OCI-LY3 (cell line): Measurements from ENCODE around the gene ELAVL4.

ENCODE experiments used
- H2AFZ ChIP-seq: fragments of 200-600, 300-600 bp; shearing (Covaris generic); 2 replicates; pipeline ENCODE4 v1.6.0; 2014; ENCODE audit warnings: antibody characterized with exemption, low read depth, low read length
- H3K27ac ChIP-seq: fragments of 200-600, 300-600 bp; sonication (generic); 2 replicates; pipeline ENCODE4 v1.5.1; 2014; ENCODE audit warnings: mild to moderate bottlenecking, low read length, moderate library complexity, mixed read lengths
- H3K27me3 ChIP-seq: fragments of 200-600, 300-600 bp; sonication (generic); 2 replicates; pipeline ENCODE4 v1.6.1; 2014; ENCODE audit warnings: low read depth, low read length, mixed read lengths
- H3K36me3 ChIP-seq: fragments of 200-600, 300-600 bp; sonication (generic); replicated peaks from 2 replicates; pipeline ENCODE3; 2014; ENCODE audit warnings: low read depth, low read length, mixed read lengths
- H3K4me1 ChIP-seq: fragments of 300-600, 200-600 bp; sonication (generic); 2 replicates; pipeline ENCODE4 v1.6.1; 2014; ENCODE audit warnings: low read length, mixed read lengths
- H3K4me2 ChIP-seq: fragments of 200-600, 300-600 bp; sonication (generic); 2 replicates; pipeline ENCODE4 v1.6.1; 2014; ENCODE audit warnings: low read length, mixed read lengths
- H3K4me3 ChIP-seq: fragments of 300-600, 200-600 bp; sonication (generic); 2 replicates; pipeline ENCODE4 v1.5.1; 2014; ENCODE audit warnings: antibody characterized with exemption, mild to moderate bottlenecking, low read length, moderate library complexity
- H3K79me2 ChIP-seq: fragments of 300-600, 200-600 bp; shearing (Covaris generic); 2 replicates; pipeline ENCODE4 v1.6.1; 2014; ENCODE audit warnings: mild to moderate bottlenecking, low read length, mixed read lengths
- H3K9ac ChIP-seq: fragments of 300-600, 200-600 bp; shearing (Covaris generic); 2 replicates; pipeline ENCODE4 v1.6.0; 2014; ENCODE audit warnings: mild to moderate bottlenecking, low read length, moderate library complexity
- H3K9me3 ChIP-seq: fragments of 200-600, 300-600 bp; shearing (Covaris generic); 2 replicates; pipeline ENCODE4 v1.6.1; 2014; ENCODE audit warnings: low read length, mixed read lengths; ENCODE audit not compliant: insufficient read depth
- H4K20me1 ChIP-seq: fragments of 200-600, 300-600 bp; sonication (generic); 2 replicates; pipeline ENCODE4 v1.6.1; 2016; ENCODE audit warnings: low read length, mixed read lengths; ENCODE audit not compliant: insufficient read depth
- EZH2phosphoT487 ChIP-seq: fragments of 200-600 bp; shearing (Covaris generic); IDR thresholded peaks from 2 replicates; pipeline ENCODE4 v1.6.1; 2018; ENCODE audit warnings: antibody characterized with exemption, mixed run types, low read depth
- TF ChIP-seq, protein P1 (sequence below): fragments of 200-600, 300-600 bp; sonication (generic); IDR thresholded peaks from 2 replicates; pipeline ENCODE4 v1.5.1; 2014; ENCODE audit warnings: antibody characterized with exemption, low read length, low read depth

ELAVL4 gene

DNA sequence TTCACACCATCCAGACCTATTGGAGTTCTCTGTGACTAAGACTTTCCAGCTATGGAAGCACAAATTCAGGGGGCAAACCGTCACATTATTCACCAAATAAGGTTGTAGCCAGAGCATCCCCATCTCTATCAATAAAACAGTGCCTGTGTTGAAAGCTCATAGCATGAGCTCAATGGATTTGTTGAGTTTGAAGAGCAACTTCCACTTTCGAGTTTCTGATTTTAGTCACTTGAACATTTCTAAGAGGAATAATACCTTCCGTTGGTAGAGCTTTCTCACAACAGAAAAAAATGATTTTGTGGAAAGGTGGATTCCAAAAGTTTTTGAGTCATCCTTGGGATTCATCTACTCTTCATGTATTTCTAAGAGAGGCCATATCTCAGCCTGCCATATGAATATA lies 13.0 kb upstream of the ELAVL4 start:
- H3K9me3 ChIP-seq: no peaks in the 10 kb centered on the region
- H3K27ac ChIP-seq: no peak overlapping the region
- H3K79me2 ChIP-seq: no peaks in the 10 kb centered on the region
- H3K27me3 ChIP-seq: no peaks in the 10 kb centered on the region
- H3K4me2 ChIP-seq: no peak overlapping the region
- H3K36me3 ChIP-seq: no peaks in the 10 kb centered on the region
- H4K20me1 ChIP-seq: no peaks in the 10 kb centered on the region
- H3K4me3 ChIP-seq: no peak overlapping the region
- no peak for TF ChIP-seq EZH2phosphoT487
- TF ChIP-seq, protein P1, sequence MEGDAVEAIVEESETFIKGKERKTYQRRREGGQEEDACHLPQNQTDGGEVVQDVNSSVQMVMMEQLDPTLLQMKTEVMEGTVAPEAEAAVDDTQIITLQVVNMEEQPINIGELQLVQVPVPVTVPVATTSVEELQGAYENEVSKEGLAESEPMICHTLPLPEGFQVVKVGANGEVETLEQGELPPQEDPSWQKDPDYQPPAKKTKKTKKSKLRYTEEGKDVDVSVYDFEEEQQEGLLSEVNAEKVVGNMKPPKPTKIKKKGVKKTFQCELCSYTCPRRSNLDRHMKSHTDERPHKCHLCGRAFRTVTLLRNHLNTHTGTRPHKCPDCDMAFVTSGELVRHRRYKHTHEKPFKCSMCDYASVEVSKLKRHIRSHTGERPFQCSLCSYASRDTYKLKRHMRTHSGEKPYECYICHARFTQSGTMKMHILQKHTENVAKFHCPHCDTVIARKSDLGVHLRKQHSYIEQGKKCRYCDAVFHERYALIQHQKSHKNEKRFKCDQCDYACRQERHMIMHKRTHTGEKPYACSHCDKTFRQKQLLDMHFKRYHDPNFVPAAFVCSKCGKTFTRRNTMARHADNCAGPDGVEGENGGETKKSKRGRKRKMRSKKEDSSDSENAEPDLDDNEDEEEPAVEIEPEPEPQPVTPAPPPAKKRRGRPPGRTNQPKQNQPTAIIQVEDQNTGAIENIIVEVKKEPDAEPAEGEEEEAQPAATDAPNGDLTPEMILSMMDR: no peak
- no peak overlapping the region for H2AFZ ChIP-seq
- H3K4me1 ChIP-seq: peaks cover 14% of the 10 kb centered on the region
- H3K9ac ChIP-seq: no peak overlapping the region

DNA sequence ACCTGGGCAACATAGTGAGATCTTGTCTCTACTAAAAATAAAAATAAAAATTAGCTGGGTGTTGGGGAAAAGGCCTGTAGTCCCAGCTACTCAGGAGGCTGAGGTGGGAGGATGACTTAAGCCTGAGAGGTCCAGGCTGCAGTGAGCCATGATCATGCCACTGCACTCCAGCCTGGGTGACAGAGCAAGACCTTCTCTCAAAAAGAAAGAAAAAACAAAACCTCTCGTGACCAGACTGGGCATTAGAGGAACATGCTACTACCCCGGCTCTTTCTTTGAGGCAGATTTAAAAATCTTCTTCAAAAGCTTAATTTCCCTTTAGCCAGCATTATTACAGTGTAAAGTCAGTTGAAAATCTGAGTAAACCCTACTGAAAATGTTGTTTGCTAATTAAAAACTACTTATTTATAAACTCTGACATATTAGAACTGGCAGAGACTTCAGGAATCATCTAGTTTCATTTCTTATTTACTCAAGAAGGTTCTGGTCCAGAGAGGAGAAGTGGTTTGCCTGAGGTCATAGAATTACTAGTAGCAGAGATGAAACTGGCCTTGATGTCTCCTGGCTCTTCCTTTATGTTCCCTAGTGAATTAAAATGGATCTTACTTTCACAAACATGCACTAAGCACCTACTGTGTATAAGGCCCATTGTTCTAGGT lies 11.6 kb upstream of the ELAVL4 start:
- Histone ChIP-seq H3K4me3 (no peak overlapping the region), H3K79me2 (no peaks in the 10 kb centered on the region), H2AFZ (no peak overlapping the region), H3K27ac (no peak overlapping the region), H3K4me2 (no peak overlapping the region), H3K9ac (no peak overlapping the region), H3K27me3 (no peaks in the 10 kb centered on the region), H3K36me3 (no peaks in the 10 kb centered on the region), H3K9me3 (no peaks in the 10 kb centered on the region), H3K4me1 (peaks cover 14% of the 10 kb centered on the region), H4K20me1 (no peaks in the 10 kb centered on the region)
- TF ChIP-seq, protein P1: no peak
- TF ChIP-seq EZH2phosphoT487: no peak

DNA sequence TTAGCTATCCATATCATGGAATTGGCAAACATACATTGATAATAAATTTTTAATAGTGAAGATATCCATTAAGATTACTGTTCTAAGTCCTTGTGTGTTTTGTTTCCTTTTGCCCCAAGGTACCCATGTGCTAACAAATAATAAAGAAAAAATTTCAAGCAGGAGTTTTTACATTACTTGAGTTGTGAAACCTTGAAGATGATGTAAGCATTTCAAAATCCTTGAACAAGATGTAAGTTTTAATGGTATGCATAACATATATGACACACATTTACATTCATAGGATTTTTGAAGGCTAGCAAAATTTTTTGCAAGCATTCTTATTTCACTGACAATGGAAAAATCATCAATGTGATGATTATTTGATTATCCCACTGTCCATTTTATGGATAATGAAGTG lies 10.9 kb upstream of the ELAVL4 start:
- Histone ChIP-seq H3K4me1 (peaks cover 14% of the 10 kb centered on the region), H3K4me3 (no peak overlapping the region), H3K4me2 (no peak overlapping the region), H2AFZ (no peak overlapping the region), H3K27me3 (no peaks in the 10 kb centered on the region), H3K9me3 (no peaks in the 10 kb centered on the region), H3K27ac (no peak overlapping the region), H4K20me1 (no peaks in the 10 kb centered on the region), H3K36me3 (no peaks in the 10 kb centered on the region), H3K9ac (no peak overlapping the region), H3K79me2 (no peaks in the 10 kb centered on the region)
- no peak for TF ChIP-seq EZH2phosphoT487
- TF ChIP-seq, protein P1: no peak

DNA sequence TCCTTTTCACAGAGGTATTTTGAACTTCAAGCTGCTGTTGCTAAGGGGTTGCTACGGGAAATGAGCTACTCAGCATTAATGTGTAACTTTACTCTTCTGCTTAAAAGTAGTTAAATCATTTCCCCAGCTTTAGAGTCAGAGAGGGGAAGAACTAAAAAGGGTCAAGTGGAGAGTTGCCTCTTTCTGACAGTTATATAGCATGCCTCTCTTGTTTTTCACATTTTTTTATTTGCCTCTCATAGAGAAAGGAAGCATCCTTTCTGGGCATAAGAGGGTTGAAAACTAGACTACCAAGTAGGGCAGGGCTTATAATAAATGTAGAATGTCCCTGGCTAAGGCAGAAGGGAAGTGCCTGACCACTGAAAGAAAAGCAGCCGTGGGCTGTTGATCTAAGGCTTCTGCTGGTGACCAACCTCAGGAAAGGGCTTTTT lies 10.1 kb upstream of the ELAVL4 start:
- Histone ChIP-seq H3K79me2 (no peaks in the 10 kb centered on the region), H3K27me3 (no peaks in the 10 kb centered on the region), H3K4me3 (no peak overlapping the region), H3K27ac (no peak overlapping the region), H3K4me1 (peaks cover 14% of the 10 kb centered on the region), H3K36me3 (no peaks in the 10 kb centered on the region), H2AFZ (no peak overlapping the region), H3K9me3 (no peaks in the 10 kb centered on the region), H3K9ac (no peak overlapping the region), H3K4me2 (no peak overlapping the region), H4K20me1 (no peaks in the 10 kb centered on the region)
- TF ChIP-seq, protein P1: no peak
- TF ChIP-seq EZH2phosphoT487: no peak
